GM12878 (cell line): ENCODE measurements around the gene BCKDHB. TPM values are rescaled to one million over a fixed set of nuclear protein-coding genes. Genes with fewer than 3 reads are reported as not detected.

Experiments
- ATAC-seq: fragments of 200-7000 bp; cut with Tn5 transposase; 3 replicates; pipeline ENCODE4 v1.9.1; 2020; ENCODE audit warnings: mild to moderate bottlenecking, moderate library complexity
- BruUV-seq: library from RNA; stranded (reverse); fragments of 400-500 nt; replicated peaks from 2 replicates; lab custom pipeline; 2021; lab: Mats Ljungman, UMichigan
- CTCF ChIA-PET: fragments of 300-600 bp; sonication (Branson Sonifier 250); formaldehyde crosslinking; extraction: SDS; loops from one replicate; lab custom pipeline; 2021; ENCODE audit warnings: inconsistent platforms; lab: Yijun Ruan, JAX
- POLR2A ChIA-PET: fragments of 350-600 bp; formaldehyde crosslinking; extraction: SDS; loops from one replicate; lab custom pipeline; 2021; ENCODE audit warnings: inconsistent platforms; lab: Charles Lee
- RAD21 ChIA-PET: fragments of 300-600 bp; sonication (Branson Sonifier 250); formaldehyde crosslinking; loops from one replicate; lab custom pipeline; 2023; ENCODE audit warnings: antibody characterized with exemption; ENCODE audit not compliant: unreplicated experiment; lab: Charles Lee
- SMC1A ChIA-PET: fragments of 300-600 bp; sonication (Branson Sonifier 250); formaldehyde crosslinking; loops from one replicate; lab custom pipeline; 2023; ENCODE audit not compliant: unreplicated experiment, uncharacterized antibody; lab: Charles Lee
- DNase-seq: peaks from one replicate; pipeline ENCODE4 v3.0.0-alpha.2; 2011; ENCODE audit warnings: low read depth, low spot score
- FAIRE-seq: peaks from 3 replicates; lab custom pipeline; 2011; peaks lifted over from hg19 to GRCh38; lab: Jason Lieb, UNC
- H2AFZ ChIP-seq: 2 replicates; pipeline ENCODE4 v1.6.0; 2011; ENCODE audit warnings: low read depth, low read length, control low read depth; ENCODE audit not compliant: control insufficient read depth
- H3K27ac ChIP-seq: 2 replicates; pipeline ENCODE4 v1.5.1; 2011; ENCODE audit warnings: control low read depth; ENCODE audit not compliant: control insufficient read depth, insufficient read depth
- H3K27me3 ChIP-seq, 2 experiments: replicated peaks in 1 of 2; 2 replicates each; pipeline versions ENCODE4 v1.6.0 to v1.6.1; 2011; ENCODE audit warnings: low read length in 1 of 2; ENCODE audit not compliant: control insufficient read depth in 2 of 2, insufficient read depth in 2 of 2
- H3K36me3 ChIP-seq, 2 experiments: 2 replicates each; pipeline ENCODE4 v1.5.1; 2011; ENCODE audit warnings: low read length in 1 of 2; ENCODE audit not compliant: control insufficient read depth in 2 of 2, insufficient read depth in 2 of 2
- H3K4me1 ChIP-seq: 2 replicates; pipeline ENCODE4 v1.6.1; 2011; ENCODE audit warnings: mild to moderate bottlenecking, low read length, moderate library complexity, mixed read lengths; ENCODE audit not compliant: control insufficient read depth, insufficient read depth
- H3K4me2 ChIP-seq: 2 replicates; pipeline ENCODE4 v1.6.0; 2011; ENCODE audit warnings: control low read depth; ENCODE audit not compliant: control insufficient read depth, insufficient read depth
- H3K4me3 ChIP-seq: fragments of 200-600 bp; sonication (generic); 2 replicates; pipeline ENCODE4 v1.5.1; 2016
- H3K79me2 ChIP-seq: 2 replicates; pipeline ENCODE4 v1.6.0; 2011; ENCODE audit warnings: low read length; ENCODE audit not compliant: control insufficient read depth, insufficient read depth
- H3K9ac ChIP-seq: 2 replicates; pipeline ENCODE4 v1.8.0; 2011; ENCODE audit warnings: low read length, control low read depth, mixed read lengths; ENCODE audit not compliant: control insufficient read depth, insufficient read depth
- H3K9me3 ChIP-seq: replicated peaks from 3 replicates; pipeline ENCODE4 v1.5.1; 2011; ENCODE audit warnings: mild to moderate bottlenecking, low read length; ENCODE audit not compliant: control insufficient read depth, insufficient read depth
- H4K20me1 ChIP-seq: 2 replicates; pipeline ENCODE4 v1.6.0; 2011; ENCODE audit not compliant: control insufficient read depth, insufficient read depth
- BMI1 ChIP-seq: fragments of 450-650 bp; IDR thresholded peaks from 2 replicates; pipeline ENCODE4 v1.6.1; 2016; ENCODE audit warnings: mild to moderate bottlenecking, moderate library complexity, borderline replicate concordance
- CBX3 ChIP-seq: fragments of 200-600 bp; sonication (generic); IDR thresholded peaks from 2 replicates; pipeline ENCODE4 v1.6.1; 2016; ENCODE audit warnings: low read depth, borderline replicate concordance
- CUX1 ChIP-seq: IDR thresholded peaks from 2 replicates; pipeline ENCODE4 v1.6.1; 2012; ENCODE audit warnings: improper control_type of control experiment, low read depth, low read length; ENCODE audit not compliant: insufficient replicate concordance
- E4F1 ChIP-seq: fragments of 450-650 bp; IDR thresholded peaks from 2 replicates; pipeline ENCODE4 v1.6.1; 2018; ENCODE audit warnings: borderline replicate concordance, mild to moderate bottlenecking; ENCODE audit not compliant: partially characterized antibody
- EZH2 ChIP-seq: IDR thresholded peaks from 2 replicates; pipeline ENCODE4 v1.6.1; 2012; ENCODE audit warnings: low read depth, mild to moderate bottlenecking, control low read depth, inconsistent platforms, low read length, borderline replicate concordance; ENCODE audit not compliant: control insufficient read depth
- HDAC6 ChIP-seq: fragments of 200-600 bp; sonication (generic); IDR thresholded peaks from one replicate; pipeline ENCODE4 v1.8.0; 2017; ENCODE audit warnings: antibody characterized with exemption; ENCODE audit not compliant: unreplicated experiment
- IRF3 ChIP-seq: fragments of 450-650 bp; IDR thresholded peaks from 2 replicates; pipeline ENCODE4 v1.6.1; 2014; ENCODE audit warnings: mild to moderate bottlenecking
- NFIC ChIP-seq: IDR thresholded peaks from 2 replicates; pipeline ENCODE4 v1.6.1; 2012; ENCODE audit warnings: low read depth, mild to moderate bottlenecking, inconsistent platforms, low read length, moderate library complexity
- RB1 ChIP-seq: fragments of 450-650 bp; formaldehyde crosslinking; IDR thresholded peaks from 2 replicates; pipeline ENCODE4 v1.6.1; 2017; ENCODE audit warnings: mild to moderate bottlenecking, borderline replicate concordance
- SRF ChIP-seq, 2 experiments: IDR thresholded peaks; 2 replicates each; pipeline ENCODE4 v1.6.1; 2011; ENCODE audit warnings: low read depth in 2 of 2, low read length in 2 of 2, mild to moderate bottlenecking in 1 of 2, moderate library complexity in 1 of 2
- STAT1 ChIP-seq: fragments of 450-650 bp; conservative IDR thresholded peaks from 2 replicates; pipeline ENCODE4 v1.6.1; 2014; ENCODE audit warnings: antibody characterized with exemption, mild to moderate bottlenecking
- TCF7 ChIP-seq: IDR thresholded peaks from 2 replicates; pipeline ENCODE4 v1.6.1; 2014; ENCODE audit warnings: antibody characterized with exemption, borderline replicate concordance
- ZZZ3 ChIP-seq: IDR thresholded peaks from 2 replicates; pipeline ENCODE4 v1.6.1; 2011; ENCODE audit warnings: low read depth; ENCODE audit not compliant: control insufficient read depth, insufficient read length
- WGBS: methylation state at CpG from one replicate; pipeline ENCODE4 v1.1.6; 2016; ENCODE audit warnings: low lambda C conversion rate; ENCODE audit not compliant: insufficient replicate concordance, insufficient coverage; ENCODE audit errors: missing lambda C conversion rate; 5-methylcytosine and 5-hydroxymethylcytosine counted together
- in situ Hi-C: fragments of 300-500 bp; cut with MboI; formaldehyde crosslinking; loops from 9 replicates; pipeline ENCODE4 v1.14.3; 2018; ENCODE audit warnings: mixed read lengths
- intact Hi-C: fragments of 100-400 bp; cut with micrococcal nuclease; formaldehyde crosslinking; loops from one replicate; pipeline ENCODE4 v1.14.2; 2022; ENCODE audit not compliant: unreplicated experiment
- polyA plus RNA-seq, 11 experiments: library from polyadenylated mRNA; depleted of rRNA in 4 of 11; unstranded in 6 of 11; stranded (reverse) in 5 of 11; fragments of >200 nt; fragmentation: Nextera tagmentation in 4 of 11; fragmentation: Illumina TruSeq in 1 of 11; extraction: Ambion mirVana in 4 of 11; extraction: Trizol in 1 of 11; gene quantifications; 1 replicate in 1 of 11; 2 replicates in 10 of 11; pipeline versions ENCODE4 v1.2.1 to v1.2.3, GENCODE V29; 2011 to 2016; ENCODE audit warnings: inconsistent platforms in 2 of 11, missing spikeins in 2 of 11, low read depth in 1 of 11
- total RNA-seq, 4 experiments: library from RNA; depleted of rRNA in 3 of 4; stranded (reverse); fragments of >200 nt in 3 of 4; fragmentation: Illumina TruSeq in 1 of 4; extraction: Trizol in 1 of 4; gene quantifications; 2 replicates each; pipeline versions ENCODE4 v1.2.1 to v1.2.3, GENCODE V29; 2013 to 2021

Gene BCKDHB
- total and polyA plus RNA-seq, 10 of the 15 experiments (the other 5 are each of a cell fraction or from before 2014, with no cell fraction given) = 12.9 to 57.1 (median 25.3) TPM

GRCh38 chr6:80340280-80340679 is 233.8 kb downstream of the BCKDHB start:
- intact Hi-C loops = no loop called here
- SMC1A ChIA-PET = no interaction called here
- in situ Hi-C loops = no loop called here
- RAD21 ChIA-PET = no interaction called here
- H3K27ac ChIP-seq = no peak overlapping the region
- no peaks in the 10 kb centered on the region for H3K4me1 ChIP-seq
- no peaks in the 10 kb centered on the region for H4K20me1 ChIP-seq
- BruUV-seq = no TSS peak
- H3K4me2 ChIP-seq = no peak overlapping the region
- no peaks in the 10 kb centered on the region for H3K79me2 ChIP-seq
- ATAC-seq (no peak), FAIRE-seq (no peak), DNase-seq (no peak)
- POLR2A ChIA-PET = no interaction called here
- CTCF ChIA-PET = interaction anchor here (2.5 kb wide), 1 partner anchor 10 kb away, joined by 9 read pairs; no protein-coding TSS in a partner anchor
- TF ChIP-seq STAT1 (no peak), TCF7 (no peak), CBX3 (no peak), NFIC (no peak), RB1 (no peak), IRF3 (no peak), ZZZ3 (no peak), HDAC6 (no peak), BMI1 (no peak), EZH2 (no peak), E4F1 (no peak), SRF (IDR thresholded peaks at IDR 0.05; ENCODE audit: low read depth in 2 of 2, low read length in 2 of 2) (no peak), CUX1 (no peak)
- H3K9ac ChIP-seq = no peak overlapping the region
- no peaks in the 10 kb centered on the region for H3K36me3 ChIP-seq
- WGBS = 77% methylated on average over 4 of the region's 4 CpGs
- H3K9me3 ChIP-seq = no peaks in the 10 kb centered on the region
- no peaks in the 10 kb centered on the region for H3K27me3 ChIP-seq
- H3K4me3 ChIP-seq = no peak overlapping the region
- no peak overlapping the region for H2AFZ ChIP-seq
